GM23248 (cell line): ENCODE measurements around the gene MSRB3. TPM values are rescaled to one million over a fixed set of nuclear protein-coding genes. Genes with fewer than 3 reads are reported as not detected.

Experiments
- DNase-seq: peaks from one replicate; pipeline ENCODE4 v3.0.0-alpha.2; 2015
- H2AFZ ChIP-seq: fragments of 200-600 bp; sonication (generic); 2 replicates; pipeline ENCODE4 v1.6.1; 2016; ENCODE audit warnings: antibody characterized with exemption
- H3F3A ChIP-seq: fragments of 200-600 bp; sonication (generic); 2 replicates; pipeline ENCODE4 v1.6.1; 2016; ENCODE audit warnings: mild to moderate bottlenecking, antibody characterized with exemption, mixed run types; ENCODE audit not compliant: insufficient read depth
- H3K27ac ChIP-seq: fragments of 200-600 bp; sonication (generic); 2 replicates; pipeline ENCODE4 v1.5.1; 2016; ENCODE audit warnings: mild to moderate bottlenecking
- H3K27me3 ChIP-seq: fragments of 200-600 bp; sonication (generic); replicated peaks from 2 replicates; pipeline ENCODE4 v1.6.1; 2016; ENCODE audit warnings: mild to moderate bottlenecking; ENCODE audit not compliant: insufficient read depth
- H3K36me3 ChIP-seq: fragments of 200-600 bp; sonication (generic); 2 replicates; pipeline ENCODE4 v1.6.1; 2016; ENCODE audit warnings: low read depth, mild to moderate bottlenecking
- H3K4me1 ChIP-seq: fragments of 200-600 bp; sonication (generic); 2 replicates; pipeline ENCODE4 v1.6.1; 2016; ENCODE audit warnings: mild to moderate bottlenecking; ENCODE audit not compliant: insufficient read depth
- H3K4me2 ChIP-seq: fragments of 200-600 bp; sonication (generic); one replicate; pipeline ENCODE4 v1.6.1; 2016; ENCODE audit warnings: mild to moderate bottlenecking; ENCODE audit not compliant: unreplicated experiment
- H3K4me3 ChIP-seq: fragments of 200-600 bp; sonication (generic); 2 replicates; pipeline ENCODE4 v1.5.1; 2016; ENCODE audit warnings: mild to moderate bottlenecking
- H3K79me2 ChIP-seq: fragments of 200-600 bp; sonication (generic); 2 replicates; pipeline ENCODE4 v1.6.1; 2016; ENCODE audit warnings: mild to moderate bottlenecking; ENCODE audit not compliant: insufficient read depth
- H3K9ac ChIP-seq: fragments of 200-600 bp; sonication (generic); 2 replicates; pipeline ENCODE4 v1.6.1; 2016; ENCODE audit warnings: mild to moderate bottlenecking
- H3K9me2 ChIP-seq: fragments of 200-600 bp; sonication (generic); 2 replicates; pipeline ENCODE4 v1.6.1; 2016; ENCODE audit warnings: mixed run types, mild to moderate bottlenecking, moderate library complexity; ENCODE audit not compliant: insufficient read depth
- H3K9me3 ChIP-seq: fragments of 200-600 bp; sonication (generic); one replicate; pipeline ENCODE4 v1.6.1; 2017; ENCODE audit warnings: low read depth
- H4K20me1 ChIP-seq: fragments of 200-600 bp; sonication (generic); 2 replicates; pipeline ENCODE4 v1.6.0; 2016; ENCODE audit not compliant: insufficient read depth
- EZH2 ChIP-seq: fragments of 200-600 bp; sonication (generic); IDR thresholded peaks from 2 replicates; pipeline ENCODE4 v1.6.1; 2018; ENCODE audit warnings: antibody characterized with exemption, mild to moderate bottlenecking; ENCODE audit not compliant: insufficient read depth, poor library complexity, severe bottlenecking
- EZH2phosphoT487 ChIP-seq: fragments of 200-600 bp; sonication (generic); IDR thresholded peaks from 2 replicates; pipeline ENCODE4 v1.6.1; 2018; ENCODE audit warnings: antibody characterized with exemption, moderate library complexity, mild to moderate bottlenecking, low read depth; ENCODE audit not compliant: insufficient read depth
- WGBS, 2 experiments: methylation state at CpG; one replicate each; pipeline ENCODE4 v1.1.6; 2015 to 2017; ENCODE audit warnings: low lambda C conversion rate in 2 of 2, low coverage in 1 of 2; ENCODE audit errors: missing lambda C conversion rate in 2 of 2; 5-methylcytosine and 5-hydroxymethylcytosine counted together
- in situ Hi-C: fragments of 300-500 bp; cut with MboI; formaldehyde crosslinking; loops from 2 replicates; pipeline ENCODE4 v1.15.0; 2020
- polyA plus RNA-seq: library from polyadenylated mRNA; unstranded; fragments of >200 nt; fragmentation: Nextera tagmentation; extraction: Ambion mirVana; gene quantifications from 2 replicates; pipeline ENCODE4 v1.2.1, GENCODE V29; 2016
- total RNA-seq: library from RNA; depleted of rRNA; stranded (reverse); fragments of >200 nt; shearing (Covaris generic); gene quantifications from 2 replicates; pipeline ENCODE4 v1.2.3, GENCODE V29; 2014

The MSRB3 gene
- total and polyA plus RNA-seq, 2 experiments from 2014 or later = 74.1 to 158 TPM

GRCh38 chr12:65464930-65465329 is 186.4 kb downstream of the MSRB3 start:
- Histone ChIP-seq H3K4me2 (peak overlapping the region; percentile 2), H3K9me2 (no peaks in the 10 kb centered on the region), H3K27ac (no peak overlapping the region), H3K36me3 (peaks cover 22% of the 10 kb centered on the region), H3F3A (peaks cover 5% of the 10 kb centered on the region), H3K9ac (no peak overlapping the region), H2AFZ (no peak overlapping the region), H3K4me1 (peaks cover 13% of the 10 kb centered on the region), H3K79me2 (no peaks in the 10 kb centered on the region), H3K27me3 (no peaks in the 10 kb centered on the region), H3K9me3 (no peaks in the 10 kb centered on the region), H4K20me1 (no peaks in the 10 kb centered on the region), H3K4me3 (no peak overlapping the region)
- TF ChIP-seq EZH2phosphoT487 (no peak), EZH2 (no peak)
- 64 to 81% methylated on average over 3 of the region's 3 CpGs for WGBS, 2 experiments
- in situ Hi-C loops = no loop called here
- peak; percentile 85 for DNase-seq

- Histone ChIP-seq H3K27ac (no peak overlapping the region), H4K20me1 (no peaks in the 10 kb centered on the region), H3F3A (peaks cover 9% of the 10 kb centered on the region), H3K9me2 (no peaks in the 10 kb centered on the region), H3K9me3 (no peaks in the 10 kb centered on the region), H3K4me3 (no peak overlapping the region), H3K36me3 (peaks cover 22% of the 10 kb centered on the region), H3K4me2 (no peak overlapping the region), H3K27me3 (no peaks in the 10 kb centered on the region), H3K4me1 (peaks cover 13% of the 10 kb centered on the region), H3K9ac (no peak overlapping the region), H2AFZ (no peak overlapping the region), H3K79me2 (no peaks in the 10 kb centered on the region)
- in situ Hi-C loops = no loop called here
- no peak for TF ChIP-seq EZH2phosphoT487
- no peak for TF ChIP-seq EZH2
- no peak for DNase-seq
- 81 to 84% methylated on average over 9 of the region's 9 CpGs for WGBS, 2 experiments
These were observed 187.5 kb downstream of the MSRB3 start for GRCh38 chr12:65465766-65466547.

- Histone ChIP-seq H3K36me3 (peaks cover 22% of the 10 kb centered on the region), H3K9ac (no peak overlapping the region), H3K4me2 (no peak overlapping the region), H3K27ac (no peak overlapping the region), H3K79me2 (no peaks in the 10 kb centered on the region), H3K9me3 (no peaks in the 10 kb centered on the region), H3K9me2 (no peaks in the 10 kb centered on the region), H3F3A (peaks cover 9% of the 10 kb centered on the region), H3K27me3 (no peaks in the 10 kb centered on the region), H3K4me3 (no peak overlapping the region), H3K4me1 (peaks cover 13% of the 10 kb centered on the region), H4K20me1 (no peaks in the 10 kb centered on the region), H2AFZ (no peak overlapping the region)
- 96 to 97% methylated on average over 1 of the region's 1 CpG for WGBS, 2 experiments
- TF ChIP-seq EZH2 (no peak), EZH2phosphoT487 (no peak)
- in situ Hi-C loops = no loop called here
- no peak for DNase-seq
These were observed 188.4 kb downstream of the MSRB3 start for GRCh38 chr12:65466911-65467310.

- Histone ChIP-seq H3K4me2 (no peak overlapping the region), H3F3A (0 out of 2 replicates have a peak, but pooled peaks cover 4% of the 10 kb centered on the region), H2AFZ (no peak overlapping the region), H3K79me2 (no peaks in the 10 kb centered on the region), H3K9ac (no peak overlapping the region), H3K4me1 (0 out of 2 replicates have a peak, but pooled peaks cover 3% of the 10 kb centered on the region), H3K27me3 (no peaks in the 10 kb centered on the region), H3K4me3 (no peak overlapping the region), H3K36me3 (no peaks in the 10 kb centered on the region; the same call in 1 of the 2 replicates), H3K27ac (no peak overlapping the region), H3K9me3 (no peaks in the 10 kb centered on the region), H3K9me2 (no peaks in the 10 kb centered on the region), H4K20me1 (no peaks in the 10 kb centered on the region)
- peak; percentile 30 for DNase-seq
- 32 to 39% methylated on average over 6 of the region's 6 CpGs for WGBS, 2 experiments
- TF ChIP-seq EZH2 = no peak
- TF ChIP-seq EZH2phosphoT487 = no peak
- in situ Hi-C loops = no loop called here
These were observed 191.8 kb downstream of the MSRB3 start for GRCh38 chr12:65470256-65470655.
